Dermis microvascular lymphatic vessel endothelial cell (primary cell): ENCODE measurements around the gene EMC9. TPM values are rescaled to one million over a fixed set of nuclear protein-coding genes. Genes with fewer than 3 reads are reported as not detected.

Source experiments
- DNase-seq, 2 donors: peaks; one replicate each; pipeline versions ENCODE4 v3.0.0 to v3.0.0-alpha.2; 2010; ENCODE audit warnings: low read depth in 2 of 2
- total RNA-seq: library from RNA; depleted of rRNA; stranded (reverse); fragments of >200 nt; gene quantifications from 2 replicates; pipeline ENCODE4 v1.2.1, GENCODE V29; 2014

Gene EMC9
- total RNA-seq: 16.4 and 23.1 TPM in 2 replicates

GRCh38 chr14:24141097-24141880, at the start of gene EMC9:
Gene EMC9, minus strand, starts transcription at chr14:24141591. Its CDS starts 287 bp downstream, at chr14:24141304.
- peak; percentile 96 to 100 for DNase-seq

GRCh38 chr14:24190416-24190815, 49.0 kb upstream of the EMC9 start:
- DNase-seq: no peak

GRCh38 chr14:24189460-24189859, 48.1 kb upstream of the EMC9 start:
- no peak for DNase-seq

GRCh38 chr14:24189059-24189375, 47.6 kb upstream of the EMC9 start:
- no peak for DNase-seq

GRCh38 chr14:24188251-24189058, 47.1 kb upstream of the EMC9 start, which contains the start of gene IPO4:
Gene IPO4, minus strand, starts transcription at chr14:24188816. Its CDS starts 29 bp downstream, at chr14:24188787.
- peak; percentile 98 to 99 for DNase-seq

- no peak for DNase-seq
Observed at GRCh38 chr14:24187539-24187915, 46.1 kb upstream of the EMC9 start.

- DNase-seq: no peak
Observed at GRCh38 chr14:24186831-24187538, 45.6 kb upstream of the EMC9 start.

GRCh38 chr14:24185741-24186140, 44.4 kb upstream of the EMC9 start:
- DNase-seq: no peak

GRCh38 chr14:24185026-24185425, 43.6 kb upstream of the EMC9 start:
- no peak for DNase-seq

- DNase-seq: no peak
Observed at GRCh38 chr14:24184104-24184970, 42.9 kb upstream of the EMC9 start.

- no peak for DNase-seq
Observed at GRCh38 chr14:24183014-24183481, 41.7 kb upstream of the EMC9 start.

GRCh38 chr14:24182110-24182882, 40.9 kb upstream of the EMC9 start:
- DNase-seq: no peak

GRCh38 chr14:24181371-24182077, 40.1 kb upstream of the EMC9 start:
- DNase-seq: no peak

GRCh38 chr14:24179961-24180796, 38.8 kb upstream of the EMC9 start:
- DNase-seq: peak in 1 of 2 donors; percentile 65

GRCh38 chr14:24179294-24179960, 38.0 kb upstream of the EMC9 start:
- no peak for DNase-seq

- no peak for DNase-seq
Observed at GRCh38 chr14:24178399-24179178, 37.2 kb upstream of the EMC9 start.

GRCh38 chr14:24177891-24178290, 36.5 kb upstream of the EMC9 start:
- no peak for DNase-seq
